A673 (cell line): ENCODE results near the gene ARFRP1.

ENCODE experiments used
- CTCF ChIP-seq: fragments of 300-800, 200-600 bp; sonication (generic); conservative IDR thresholded peaks from 2 replicates; pipeline ENCODE4 v1.5.1; 2017; ENCODE audit warnings: low read depth, mild to moderate bottlenecking, antibody characterized with exemption, low read length, moderate library complexity, mixed read lengths
- EZH2 ChIP-seq: fragments of 200-600 bp; sonication (generic); IDR thresholded peaks from 2 replicates; pipeline ENCODE4 v1.6.1; 2017; ENCODE audit warnings: borderline replicate concordance, low read depth, mild to moderate bottlenecking, mixed read lengths, antibody characterized with exemption, low read length; ENCODE audit not compliant: poor library complexity, severe bottlenecking

GRCh38 chr20:63693083-63693732 lies 14.6 kb downstream of the ARFRP1 start:
- TF ChIP-seq EZH2 (no peak), CTCF (no peak)
